ENCODE data around the gene MED9.
"Not testable (repeated sequence)": the region's sequence is repeated elsewhere in the genome, so short reads cannot be mapped to it uniquely, and the experiment has no call there.

The MED9 gene, protein sequence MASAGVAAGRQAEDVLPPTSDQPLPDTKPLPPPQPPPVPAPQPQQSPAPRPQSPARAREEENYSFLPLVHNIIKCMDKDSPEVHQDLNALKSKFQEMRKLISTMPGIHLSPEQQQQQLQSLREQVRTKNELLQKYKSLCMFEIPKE

DNA sequence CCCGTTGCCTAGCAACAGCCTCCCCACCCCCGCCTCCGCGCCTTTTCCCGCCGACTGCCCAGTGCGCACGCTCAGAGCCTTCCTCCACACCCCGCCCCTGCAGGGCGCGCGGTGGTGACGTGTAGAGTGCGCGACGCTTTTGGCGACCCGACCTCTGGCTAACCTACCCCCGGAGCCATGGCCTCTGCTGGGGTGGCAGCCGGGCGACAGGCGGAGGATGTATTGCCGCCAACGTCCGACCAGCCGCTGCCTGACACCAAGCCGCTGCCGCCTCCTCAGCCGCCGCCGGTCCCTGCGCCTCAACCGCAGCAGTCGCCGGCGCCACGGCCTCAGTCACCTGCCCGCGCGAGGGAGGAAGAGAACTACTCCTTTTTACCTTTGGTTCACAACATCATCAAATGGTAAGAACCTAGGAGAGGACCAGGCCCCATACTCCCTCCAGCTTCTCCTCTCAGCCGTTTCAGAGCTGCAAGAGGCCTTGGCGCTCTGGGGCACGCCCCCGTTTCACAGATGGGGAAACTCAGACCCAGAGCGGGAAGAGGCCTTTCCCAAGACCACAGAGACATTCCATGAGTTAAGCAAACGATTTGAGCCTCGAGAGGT is at the start of gene MED9:
Gene MED9, plus strand, starts transcription at position 136 of the 603 bp plus-strand sequence. Its CDS starts 42 bp downstream, at position 178.
- Histone ChIP-seq H3K27me3 (replicated peaks; ENCODE audit: insufficient read depth, low read length) (no peaks in the 10 kb centered on the region; the same call in 1 of the 2 replicates), H3K9me3 (replicated peaks; ENCODE audit: insufficient read depth, low read length) (no peaks in the 10 kb centered on the region), H3K79me2 (ENCODE audit: low read length) (peaks cover 51% of the 10 kb centered on the region), H3K27ac (ENCODE audit: low read length) (peak within 1 kb of the TSS; percentile 83; the same call in 1 of the 2 replicates), H3K9me2 (replicated peaks; ENCODE audit: insufficient read depth, low read length) (no peaks in the 10 kb centered on the region), H3K4me1 (ENCODE audit: low read length) (no peaks in the 10 kb centered on the region), H3K9ac (ENCODE audit: low read length) (peak within 1 kb of the TSS; percentile 99), H3F3A (ENCODE audit: insufficient read depth, low read length) (no peaks in the 10 kb centered on the region), H4K20me1 (ENCODE audit: insufficient read depth, low read length) (no peaks in the 10 kb centered on the region), H3K4me2 (ENCODE audit: low read depth, low read length) (peak within 1 kb of the TSS; percentile 88), H3K4me3 (ENCODE audit: low read length) (peak within 1 kb of the TSS; percentile 100), H2AFZ (ENCODE audit: low read length) (peak within 1 kb of the TSS; percentile 97), H3K36me3 (replicated peaks; ENCODE audit: insufficient read depth, low read length) (no peaks in the 10 kb centered on the region)
- DNase-seq, result peak; percentile 89
- TF ChIP-seq EZH2 (optimal IDR thresholded peaks at IDR 0.05; ENCODE audit: low read depth, low read length) (no peak), EZH2phosphoT487 (IDR thresholded peaks at IDR 0.05; ENCODE audit: low read length) (no peak)
- TF ChIP-seq, protein P1, sequence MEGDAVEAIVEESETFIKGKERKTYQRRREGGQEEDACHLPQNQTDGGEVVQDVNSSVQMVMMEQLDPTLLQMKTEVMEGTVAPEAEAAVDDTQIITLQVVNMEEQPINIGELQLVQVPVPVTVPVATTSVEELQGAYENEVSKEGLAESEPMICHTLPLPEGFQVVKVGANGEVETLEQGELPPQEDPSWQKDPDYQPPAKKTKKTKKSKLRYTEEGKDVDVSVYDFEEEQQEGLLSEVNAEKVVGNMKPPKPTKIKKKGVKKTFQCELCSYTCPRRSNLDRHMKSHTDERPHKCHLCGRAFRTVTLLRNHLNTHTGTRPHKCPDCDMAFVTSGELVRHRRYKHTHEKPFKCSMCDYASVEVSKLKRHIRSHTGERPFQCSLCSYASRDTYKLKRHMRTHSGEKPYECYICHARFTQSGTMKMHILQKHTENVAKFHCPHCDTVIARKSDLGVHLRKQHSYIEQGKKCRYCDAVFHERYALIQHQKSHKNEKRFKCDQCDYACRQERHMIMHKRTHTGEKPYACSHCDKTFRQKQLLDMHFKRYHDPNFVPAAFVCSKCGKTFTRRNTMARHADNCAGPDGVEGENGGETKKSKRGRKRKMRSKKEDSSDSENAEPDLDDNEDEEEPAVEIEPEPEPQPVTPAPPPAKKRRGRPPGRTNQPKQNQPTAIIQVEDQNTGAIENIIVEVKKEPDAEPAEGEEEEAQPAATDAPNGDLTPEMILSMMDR (IDR thresholded peaks at IDR 0.05; ENCODE audit: low read length), result no peak

DNA sequence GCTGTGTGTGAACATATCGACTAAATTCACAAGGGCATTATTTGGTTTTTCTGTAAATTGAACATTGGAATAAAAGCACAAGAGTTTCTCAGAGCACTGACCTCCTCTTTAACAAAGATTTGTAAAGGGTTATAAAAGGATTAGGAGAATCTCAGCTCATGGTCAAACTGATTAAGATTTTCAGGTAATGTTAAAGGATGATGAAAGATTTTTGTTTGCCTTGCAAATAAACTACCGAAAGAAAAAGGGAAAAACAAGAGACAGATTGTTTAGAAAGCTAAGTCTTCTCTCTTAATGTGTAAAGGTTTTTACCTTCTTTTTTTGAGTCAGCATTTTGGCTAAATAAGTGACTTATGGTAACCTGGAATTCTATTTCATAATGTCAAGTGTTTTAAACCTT is 47.6 kb upstream of the MED9 start:
- DNase-seq, result no peak
- H3K4me1 ChIP-seq (ENCODE audit: low read length), result no peaks in the 10 kb centered on the region

DNA sequence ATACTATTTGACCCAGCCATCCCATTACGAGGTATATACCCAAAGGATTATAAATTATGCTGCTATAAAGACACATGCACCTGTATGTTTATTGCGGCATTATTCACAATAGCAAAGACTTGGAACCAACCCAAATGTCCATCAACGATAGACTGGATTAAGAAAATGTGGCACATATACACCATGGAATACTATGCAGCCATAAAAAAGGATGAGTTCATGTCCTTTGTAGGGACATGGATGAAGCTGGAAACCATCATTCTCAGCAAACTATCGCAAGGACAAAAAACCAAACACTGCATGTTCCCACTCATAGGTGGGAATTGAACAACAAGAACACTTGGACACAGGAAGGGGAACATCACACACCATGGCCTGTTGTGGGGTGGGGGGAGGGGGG is 45.9 kb upstream of the MED9 start:
- not testable (repeated sequence) for H2AFZ ChIP-seq (ENCODE audit: low read length); H4K20me1 ChIP-seq (ENCODE audit: insufficient read depth, low read length); H3K27ac ChIP-seq (ENCODE audit: low read length); H3K9ac ChIP-seq (ENCODE audit: low read length); H3K4me3 ChIP-seq (ENCODE audit: low read length); H3K36me3 ChIP-seq (replicated peaks; ENCODE audit: insufficient read depth, low read length); DNase-seq; H3K9me3 ChIP-seq (replicated peaks; ENCODE audit: insufficient read depth, low read length); H3F3A ChIP-seq (ENCODE audit: insufficient read depth, low read length); H3K4me1 ChIP-seq (ENCODE audit: low read length); H3K79me2 ChIP-seq (ENCODE audit: low read length); H3K4me2 ChIP-seq (ENCODE audit: low read depth, low read length); H3K27me3 ChIP-seq (replicated peaks; ENCODE audit: insufficient read depth, low read length); H3K9me2 ChIP-seq (replicated peaks; ENCODE audit: insufficient read depth, low read length)

More for the DNA sequence above, 47.6 kb upstream of the MED9 start:
- no peak overlapping the region for H3K9ac ChIP-seq (ENCODE audit: low read length)
- H3K4me3 ChIP-seq (ENCODE audit: low read length), result no peak overlapping the region
- no peak overlapping the region for H2AFZ ChIP-seq (ENCODE audit: low read length)
- no peaks in the 10 kb centered on the region for H3F3A ChIP-seq (ENCODE audit: insufficient read depth, low read length)
- no peaks in the 10 kb centered on the region for H3K9me2 ChIP-seq (replicated peaks; ENCODE audit: insufficient read depth, low read length)
- no peaks in the 10 kb centered on the region for H4K20me1 ChIP-seq (ENCODE audit: insufficient read depth, low read length)
- H3K27ac ChIP-seq (ENCODE audit: low read length), result no peak overlapping the region
- no peaks in the 10 kb centered on the region for H3K36me3 ChIP-seq (replicated peaks; ENCODE audit: insufficient read depth, low read length)
- H3K27me3 ChIP-seq (replicated peaks; ENCODE audit: insufficient read depth, low read length), result no peaks in the 10 kb centered on the region
- no peaks in the 10 kb centered on the region for H3K9me3 ChIP-seq (replicated peaks; ENCODE audit: insufficient read depth, low read length)
- H3K4me2 ChIP-seq (ENCODE audit: low read depth, low read length), result no peak overlapping the region
- TF ChIP-seq EZH2 (optimal IDR thresholded peaks at IDR 0.05; ENCODE audit: low read depth, low read length) (no peak), EZH2phosphoT487 (IDR thresholded peaks at IDR 0.05; ENCODE audit: low read length) (no peak)
- TF ChIP-seq, protein P1 (IDR thresholded peaks at IDR 0.05; ENCODE audit: low read length), result no peak
- H3K79me2 ChIP-seq (ENCODE audit: low read length), result no peaks in the 10 kb centered on the region

DNA sequence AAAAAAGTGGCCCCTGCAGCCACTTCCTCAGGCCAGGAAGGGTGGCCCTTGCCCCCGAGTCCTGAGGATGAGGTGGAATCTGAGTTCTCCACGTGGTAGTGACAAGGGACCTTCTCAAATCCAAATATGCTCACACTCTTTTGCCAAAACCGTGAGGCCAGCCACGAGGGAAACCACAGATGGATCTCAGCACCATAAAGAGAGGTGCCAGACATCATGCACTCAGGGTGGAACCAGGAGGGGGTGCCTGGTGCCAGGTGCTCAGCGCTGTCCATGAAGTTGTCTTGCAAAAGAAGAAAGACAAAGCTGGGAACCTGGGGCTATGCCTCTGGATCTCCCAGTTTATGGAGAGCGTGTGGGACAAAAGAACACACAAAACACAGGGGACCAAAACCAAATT is 45.2 kb upstream of the MED9 start:
- no peaks in the 10 kb centered on the region for H3K4me1 ChIP-seq (ENCODE audit: low read length)

More for the DNA sequence above, 45.2 kb upstream of the MED9 start:
- Histone ChIP-seq H3K36me3 (replicated peaks; ENCODE audit: insufficient read depth, low read length) (no peaks in the 10 kb centered on the region), H3K4me3 (ENCODE audit: low read length) (no peak overlapping the region), H2AFZ (ENCODE audit: low read length) (no peak overlapping the region), H3K9me2 (replicated peaks; ENCODE audit: insufficient read depth, low read length) (no peaks in the 10 kb centered on the region), H4K20me1 (ENCODE audit: insufficient read depth, low read length) (no peaks in the 10 kb centered on the region), H3K4me2 (ENCODE audit: low read depth, low read length) (no peak overlapping the region), H3F3A (ENCODE audit: insufficient read depth, low read length) (no peaks in the 10 kb centered on the region), H3K9me3 (replicated peaks; ENCODE audit: insufficient read depth, low read length) (no peaks in the 10 kb centered on the region), H3K9ac (ENCODE audit: low read length) (no peak overlapping the region), H3K79me2 (ENCODE audit: low read length) (no peaks in the 10 kb centered on the region), H3K27me3 (replicated peaks; ENCODE audit: insufficient read depth, low read length) (no peaks in the 10 kb centered on the region), H3K27ac (ENCODE audit: low read length) (no peak overlapping the region)
- DNase-seq, result no peak
- TF ChIP-seq, protein P1 (IDR thresholded peaks at IDR 0.05; ENCODE audit: low read length), result no peak
- TF ChIP-seq EZH2phosphoT487 (IDR thresholded peaks at IDR 0.05; ENCODE audit: low read length) (no peak), EZH2 (optimal IDR thresholded peaks at IDR 0.05; ENCODE audit: low read depth, low read length) (no peak)
